AG04449 (cell line): ENCODE data around the gene HDAC4.
"Not testable (repeated sequence)": the region's sequence is repeated elsewhere in the genome, so short reads cannot be mapped to it uniquely, and the experiment has no call there.

Source experiments
- CTCF ChIA-PET: fragments of 350-600 bp; formaldehyde crosslinking; extraction: SDS; loops from one replicate; lab custom pipeline; 2021; ENCODE audit warnings: antibody characterized with exemption; lab: Yijun Ruan, JAX
- POLR2A ChIA-PET: fragments of 400-600, 350-600 bp; formaldehyde crosslinking; extraction: SDS; loops from one replicate; lab custom pipeline; 2020; ENCODE audit warnings: antibody characterized with exemption, inconsistent platforms; lab: Yijun Ruan, JAX
- DNase-seq: peaks from one replicate; pipeline ENCODE4 v3.0.0-alpha.2; 2010; ENCODE audit warnings: low read depth, low spot score
- H3K4me3 ChIP-seq: 2 replicates; pipeline ENCODE4 v1.5.1; 2011; ENCODE audit warnings: low read depth, mild to moderate bottlenecking, control low read depth, low read length
- TF ChIP-seq, protein P1 (sequence below): IDR thresholded peaks from one replicate; pipeline ENCODE4 v1.5.1; 2011; ENCODE audit warnings: mild to moderate bottlenecking, moderate library complexity, low read length, control low read depth, inconsistent platforms; ENCODE audit not compliant: insufficient read depth; ENCODE audit errors: missing control alignments

The HDAC4 gene

DNA sequence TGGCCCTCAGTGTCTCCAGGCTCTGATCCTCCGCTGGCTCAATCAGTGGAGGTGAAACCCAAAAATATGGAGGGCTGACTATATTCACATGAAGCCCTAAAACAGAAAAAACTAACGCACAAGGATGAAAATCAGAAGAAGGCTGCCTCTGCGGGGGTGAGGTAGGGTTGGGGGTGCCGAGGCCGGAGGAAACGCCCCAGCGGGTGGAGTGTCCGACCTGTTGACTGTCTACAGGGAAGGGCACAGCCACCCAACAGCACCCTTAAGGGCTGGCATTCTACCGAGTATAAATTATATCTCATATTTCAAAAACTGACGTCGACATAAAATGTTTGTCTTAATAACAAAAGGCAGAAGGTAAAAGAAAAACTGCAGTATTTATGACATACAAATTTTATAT is 223.5 kb downstream of the HDAC4 start:
- no peak overlapping the region for H3K4me3 ChIP-seq
- TF ChIP-seq, protein P1, sequence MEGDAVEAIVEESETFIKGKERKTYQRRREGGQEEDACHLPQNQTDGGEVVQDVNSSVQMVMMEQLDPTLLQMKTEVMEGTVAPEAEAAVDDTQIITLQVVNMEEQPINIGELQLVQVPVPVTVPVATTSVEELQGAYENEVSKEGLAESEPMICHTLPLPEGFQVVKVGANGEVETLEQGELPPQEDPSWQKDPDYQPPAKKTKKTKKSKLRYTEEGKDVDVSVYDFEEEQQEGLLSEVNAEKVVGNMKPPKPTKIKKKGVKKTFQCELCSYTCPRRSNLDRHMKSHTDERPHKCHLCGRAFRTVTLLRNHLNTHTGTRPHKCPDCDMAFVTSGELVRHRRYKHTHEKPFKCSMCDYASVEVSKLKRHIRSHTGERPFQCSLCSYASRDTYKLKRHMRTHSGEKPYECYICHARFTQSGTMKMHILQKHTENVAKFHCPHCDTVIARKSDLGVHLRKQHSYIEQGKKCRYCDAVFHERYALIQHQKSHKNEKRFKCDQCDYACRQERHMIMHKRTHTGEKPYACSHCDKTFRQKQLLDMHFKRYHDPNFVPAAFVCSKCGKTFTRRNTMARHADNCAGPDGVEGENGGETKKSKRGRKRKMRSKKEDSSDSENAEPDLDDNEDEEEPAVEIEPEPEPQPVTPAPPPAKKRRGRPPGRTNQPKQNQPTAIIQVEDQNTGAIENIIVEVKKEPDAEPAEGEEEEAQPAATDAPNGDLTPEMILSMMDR = no peak
- POLR2A ChIA-PET = no interaction called here
- CTCF ChIA-PET = no interaction called here
- DNase-seq = no peak

DNA sequence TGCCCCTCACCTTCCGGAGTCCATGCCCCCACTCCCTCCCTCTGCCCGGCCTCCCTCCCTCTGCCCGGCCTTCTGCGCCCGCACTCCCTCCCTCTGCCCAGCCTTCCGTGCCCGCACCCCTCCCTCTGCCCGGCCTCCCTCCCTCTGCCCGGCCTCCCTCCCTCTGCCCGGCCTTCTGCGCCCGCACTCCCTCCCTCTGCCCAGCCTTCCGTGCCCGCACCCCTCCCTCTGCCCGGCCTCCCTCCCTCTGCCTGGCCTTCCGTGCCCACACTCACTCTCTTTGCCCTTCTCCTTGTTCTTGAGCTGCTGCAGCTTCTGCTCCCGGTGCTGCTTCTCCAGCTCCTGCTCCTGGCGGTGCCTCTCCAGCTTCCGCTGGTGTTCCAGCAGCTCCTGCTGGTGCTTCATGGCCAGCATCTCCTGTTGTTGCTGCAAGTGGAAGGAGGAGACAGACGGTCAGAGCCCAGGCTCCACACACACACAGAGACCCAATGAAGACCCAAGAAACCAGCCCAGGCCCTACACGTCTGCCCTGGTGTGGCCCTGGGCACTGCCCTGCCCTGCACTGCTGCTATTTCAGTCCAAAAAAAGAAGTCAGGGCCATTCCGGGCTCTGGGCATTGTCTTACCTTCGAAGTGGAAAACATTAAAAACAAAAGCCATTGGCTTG is 224.5 kb downstream of the HDAC4 start:
- DNase-seq, POLR2A ChIA-PET, CTCF ChIA-PET, H3K4me3 ChIP-seq: not testable (repeated sequence)

DNA sequence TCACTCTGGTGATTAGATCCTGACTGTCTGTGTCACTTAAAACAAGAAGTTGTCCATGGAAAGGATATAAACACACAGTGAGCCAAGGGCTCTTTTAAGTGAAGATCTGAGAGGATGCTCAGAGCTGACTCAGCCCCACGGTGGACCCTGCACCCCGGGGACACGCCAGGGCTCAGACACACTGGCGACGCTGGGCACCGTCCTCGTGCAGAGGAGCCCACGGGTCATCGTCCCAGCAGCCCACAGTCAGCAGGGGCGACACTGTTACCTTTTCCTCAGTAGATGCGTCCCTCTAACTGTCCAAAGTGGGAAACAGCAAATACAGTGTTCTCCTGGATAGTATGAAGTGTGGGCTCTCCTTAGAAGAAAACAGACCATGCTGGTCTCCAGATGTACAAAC is 225.6 kb downstream of the HDAC4 start:
- ChIA-PET CTCF (no interaction called here), POLR2A (no interaction called here)
- no peak overlapping the region for H3K4me3 ChIP-seq
- TF ChIP-seq, protein P1 = no peak
- DNase-seq = no peak

DNA sequence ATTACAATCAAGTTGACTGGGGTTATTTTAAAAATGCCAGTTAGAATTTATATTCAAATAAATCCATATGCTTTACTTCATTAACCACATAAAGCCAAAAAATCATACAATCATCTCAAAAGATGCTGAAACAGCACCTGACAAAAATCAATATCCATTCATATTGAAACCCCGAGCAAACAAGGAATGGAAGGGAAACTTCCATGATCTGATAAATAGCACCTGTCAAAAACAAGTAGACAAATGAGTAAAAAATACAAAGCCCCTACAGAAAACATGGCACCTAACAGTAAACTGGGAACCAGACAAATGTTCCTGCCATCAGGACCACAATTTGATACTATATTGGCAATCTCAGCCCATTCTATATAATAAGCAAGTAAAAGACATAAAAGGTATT is 227.5 kb downstream of the HDAC4 start:
- POLR2A ChIA-PET = no interaction called here
- no peak for DNase-seq
- H3K4me3 ChIP-seq = no peak overlapping the region
- CTCF ChIA-PET = no interaction called here
- TF ChIP-seq, protein P1 = no peak

DNA sequence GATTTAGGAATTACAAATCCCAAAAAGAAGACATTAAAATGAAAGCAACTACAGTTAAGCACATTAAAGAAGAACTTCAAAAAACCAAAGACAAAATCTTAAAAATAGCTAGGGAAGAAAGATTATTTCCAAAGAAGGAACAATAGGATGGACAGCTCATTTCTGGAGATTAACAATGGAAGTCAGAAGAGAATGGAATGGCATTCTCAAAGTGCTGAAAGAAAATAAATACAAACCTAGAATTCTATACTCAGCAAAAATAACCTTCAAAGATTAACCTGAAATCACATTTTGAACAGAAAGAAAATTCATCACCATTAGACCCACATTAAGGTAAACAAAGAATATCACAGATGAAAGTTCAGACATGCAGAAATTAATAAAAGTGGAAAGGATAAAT is 229.2 kb downstream of the HDAC4 start:
- no peak for DNase-seq
- POLR2A ChIA-PET = no interaction called here
- no peak overlapping the region for H3K4me3 ChIP-seq
- CTCF ChIA-PET = interaction anchor here (1.4 to 1.5 kb wide), 2 partner anchors 28 to 29 kb away, joined by 3 to 4 read pairs; no protein-coding TSS in a partner anchor
- TF ChIP-seq, protein P1 = no peak

DNA sequence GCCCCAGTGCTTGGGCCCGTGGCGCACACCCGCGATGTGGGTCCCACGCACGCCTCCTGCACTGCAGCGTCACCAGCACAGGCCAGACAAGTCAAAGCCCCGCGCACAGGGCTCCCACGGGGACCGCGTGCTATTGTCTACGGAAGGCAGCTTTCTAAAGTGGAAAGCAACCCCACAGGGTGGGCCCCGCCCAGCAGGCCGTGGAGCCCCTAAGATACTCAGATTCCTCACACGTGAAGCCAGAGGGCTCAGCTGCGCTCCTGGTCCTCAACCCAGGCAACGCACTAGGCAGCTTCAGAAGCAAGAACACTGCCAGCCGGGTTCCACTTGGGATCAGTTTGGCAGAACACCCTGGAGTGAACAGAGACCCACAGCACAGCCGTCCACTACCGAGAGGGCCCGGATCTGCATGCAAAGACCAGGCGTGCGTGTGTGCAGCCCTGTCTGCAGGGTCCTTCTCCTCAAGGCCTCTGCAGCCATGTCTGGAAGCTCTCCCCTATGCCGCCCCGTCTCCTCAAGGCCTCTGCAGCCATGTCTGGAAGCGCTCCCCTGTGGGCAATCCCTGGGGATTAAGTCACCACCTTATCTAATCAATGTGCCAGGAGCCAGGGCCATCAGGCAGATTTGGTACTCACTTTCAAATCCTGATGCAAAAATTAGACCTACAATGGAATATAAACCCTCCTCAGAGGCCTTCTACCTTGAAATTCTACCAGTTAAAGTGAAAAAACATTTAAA is 231.3 kb downstream of the HDAC4 start:
- POLR2A ChIA-PET = no interaction called here
- CTCF ChIA-PET = interaction anchor here (1.1 kb wide), 1 partner anchor 25 kb away, joined by 3 read pairs; no protein-coding TSS in a partner anchor
- DNase-seq = no peak

More for the DNA sequence above, 231.3 kb downstream of the HDAC4 start:
- no peak overlapping the region for H3K4me3 ChIP-seq
- TF ChIP-seq, protein P1 = no peak
